HG03571 (cell line): ENCODE measurements around the gene RASA4B.
"Not testable (repeated sequence)": the region's sequence is repeated elsewhere in the genome, so short reads cannot be mapped to it uniquely, and the experiment has no call there.

Experiments
- ATAC-seq: cut with Tn5 transposase; IDR thresholded peaks from one replicate; pipeline ENCODE4 v1.9.1; 2021; ENCODE audit not compliant: unreplicated experiment

RASA4B gene

DNA sequence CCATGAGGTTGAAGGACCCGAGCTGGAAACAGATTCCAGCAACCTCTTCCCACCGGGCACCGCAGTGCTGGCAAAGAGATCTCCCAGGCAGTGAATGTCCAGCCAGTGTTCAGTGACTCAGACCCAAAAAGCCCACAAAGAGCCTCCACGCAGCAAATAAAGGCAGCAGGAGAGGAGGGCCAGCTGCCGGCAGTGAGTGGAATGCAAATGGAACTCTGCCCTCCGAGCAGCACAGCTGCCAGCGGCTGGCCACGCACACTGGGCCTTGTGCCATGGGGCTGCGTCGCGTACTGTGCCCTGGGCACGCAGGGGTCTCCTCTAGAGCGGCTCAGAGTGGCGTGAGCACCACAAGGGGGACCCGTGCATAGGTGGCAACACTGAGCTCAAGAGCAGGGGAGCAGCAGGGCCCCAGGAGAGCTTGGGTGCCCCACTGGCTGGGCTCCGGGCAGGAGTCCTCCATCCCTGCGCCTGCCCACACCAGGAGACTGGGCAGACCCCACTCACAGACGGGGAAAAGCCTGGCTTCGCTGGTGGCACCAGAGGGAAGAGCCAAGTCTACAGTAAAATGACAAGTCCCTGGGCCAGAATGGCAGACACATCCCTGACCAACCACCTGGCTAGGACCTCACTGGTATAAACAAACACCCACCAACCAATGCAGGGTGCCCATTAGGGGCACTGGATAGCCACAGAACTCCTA lies 42.7 kb downstream of the RASA4B start:
- ATAC-seq = not testable (repeated sequence)

DNA sequence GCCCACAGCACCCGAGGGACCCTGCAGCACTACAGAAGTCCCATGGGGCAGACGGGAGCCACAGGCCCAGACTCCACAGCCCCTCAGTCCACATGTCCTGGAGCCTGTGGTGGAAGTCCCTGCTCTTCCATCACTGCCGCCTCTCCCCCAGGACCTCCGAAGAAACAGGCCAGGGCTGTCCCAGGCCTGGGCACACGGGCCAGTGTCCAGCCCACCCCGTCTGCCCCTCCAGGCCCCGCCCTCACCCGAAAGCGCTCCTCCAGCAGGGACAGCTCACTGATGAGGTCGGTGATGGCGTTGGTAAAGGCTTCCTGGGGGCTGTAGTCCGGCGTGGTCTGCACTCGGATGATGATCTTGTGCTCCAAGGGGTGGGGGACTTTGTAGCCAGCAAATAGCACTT lies 43.5 kb downstream of the RASA4B start:
- not testable (repeated sequence) for ATAC-seq

DNA sequence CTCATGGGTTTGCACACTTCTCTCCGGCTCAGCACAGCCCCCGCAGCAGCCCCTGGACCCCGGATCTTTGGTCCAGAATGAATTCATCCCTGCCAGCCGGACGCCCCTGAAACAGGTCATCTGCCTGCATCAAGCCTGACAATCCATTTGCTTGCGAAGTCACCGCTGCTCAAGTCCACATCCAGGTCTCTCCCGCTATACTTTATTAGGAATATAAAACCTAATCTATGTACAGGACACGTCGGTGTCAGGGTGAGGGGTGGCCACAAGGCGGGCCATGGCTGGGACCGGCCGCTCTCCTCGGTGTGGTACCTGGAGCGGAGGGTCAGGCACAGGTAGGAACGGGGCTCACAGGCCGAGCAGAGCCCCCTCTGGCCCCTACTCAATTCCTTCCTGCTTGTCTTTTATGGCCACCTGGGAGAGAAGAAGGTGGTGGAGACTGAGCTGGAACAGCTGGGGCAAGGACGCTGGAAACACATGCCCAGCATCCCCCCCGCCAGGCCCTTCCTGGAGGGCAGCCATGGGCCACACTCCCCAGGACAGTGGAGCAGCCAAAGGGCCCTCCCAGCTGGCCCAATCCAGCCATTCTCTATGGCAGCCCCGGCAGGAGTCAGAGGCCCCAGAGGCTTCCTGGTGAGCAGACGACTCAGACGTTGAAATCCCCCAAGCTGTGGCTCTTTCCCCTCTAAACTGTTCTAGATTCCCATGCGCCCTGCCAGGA lies 44.1 kb downstream of the RASA4B start:
- ATAC-seq = no peak

DNA sequence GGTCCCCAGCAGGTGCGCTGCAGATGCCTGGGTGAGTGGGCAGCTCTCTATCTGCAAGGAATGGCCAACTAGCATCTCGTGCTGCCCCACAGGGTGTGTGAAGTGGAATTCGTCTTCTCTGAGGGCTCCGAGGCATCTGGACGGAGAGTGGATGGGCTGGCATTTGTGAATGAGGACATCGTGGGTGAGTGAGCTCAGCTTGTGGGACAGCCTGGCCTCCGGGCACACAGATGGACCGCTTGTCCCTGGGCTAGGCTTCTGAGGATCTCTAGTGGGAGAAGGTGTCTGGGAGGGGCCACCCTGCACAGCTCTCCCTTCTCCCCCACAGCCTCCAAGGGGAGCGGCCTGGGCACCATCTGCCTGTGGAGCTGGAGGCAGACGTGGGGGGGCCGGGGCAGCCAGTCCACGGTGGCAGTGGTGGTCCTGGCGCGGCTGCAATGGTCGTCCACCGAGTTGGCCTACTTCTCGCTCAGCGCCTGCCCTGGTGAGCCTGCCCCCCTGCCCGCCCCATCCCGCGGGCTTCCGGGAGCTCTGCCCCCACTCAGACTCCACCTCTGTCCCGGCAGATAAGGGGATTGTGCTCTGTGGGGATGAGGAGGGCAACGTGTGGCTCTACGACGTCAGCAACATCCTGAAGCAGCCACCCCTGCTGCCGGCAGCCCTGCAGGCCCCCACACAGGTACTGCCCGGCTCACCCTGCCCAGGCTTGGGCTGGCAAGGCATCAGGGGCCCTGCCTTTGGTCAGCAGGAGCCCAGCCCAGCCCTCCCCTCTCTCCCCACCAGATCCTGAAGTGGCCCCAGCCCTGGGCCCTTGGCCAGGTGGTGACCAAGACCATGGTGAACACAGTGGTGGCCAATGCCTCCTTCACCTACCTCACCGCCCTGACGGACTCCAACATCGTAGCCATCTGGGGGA lies 45.2 kb downstream of the RASA4B start:
- ATAC-seq = no peak

DNA sequence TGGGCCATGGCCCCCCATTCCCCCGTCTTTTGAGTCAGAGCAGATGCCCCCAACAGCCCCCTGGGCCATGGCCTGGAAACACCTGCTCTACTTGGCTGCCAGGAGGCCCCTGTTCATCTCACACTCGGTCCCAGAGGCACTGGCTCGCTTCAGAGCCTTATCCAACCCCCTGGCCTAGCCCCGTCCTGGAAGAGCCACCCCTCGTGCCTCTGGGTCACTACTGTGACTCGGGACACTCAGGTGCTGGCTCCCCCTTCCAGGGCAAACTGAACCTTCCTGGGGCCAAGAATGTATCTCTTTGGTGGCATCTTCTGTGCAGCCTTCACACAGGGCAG lies 45.8 kb downstream of the RASA4B start:
- no peak for ATAC-seq

DNA sequence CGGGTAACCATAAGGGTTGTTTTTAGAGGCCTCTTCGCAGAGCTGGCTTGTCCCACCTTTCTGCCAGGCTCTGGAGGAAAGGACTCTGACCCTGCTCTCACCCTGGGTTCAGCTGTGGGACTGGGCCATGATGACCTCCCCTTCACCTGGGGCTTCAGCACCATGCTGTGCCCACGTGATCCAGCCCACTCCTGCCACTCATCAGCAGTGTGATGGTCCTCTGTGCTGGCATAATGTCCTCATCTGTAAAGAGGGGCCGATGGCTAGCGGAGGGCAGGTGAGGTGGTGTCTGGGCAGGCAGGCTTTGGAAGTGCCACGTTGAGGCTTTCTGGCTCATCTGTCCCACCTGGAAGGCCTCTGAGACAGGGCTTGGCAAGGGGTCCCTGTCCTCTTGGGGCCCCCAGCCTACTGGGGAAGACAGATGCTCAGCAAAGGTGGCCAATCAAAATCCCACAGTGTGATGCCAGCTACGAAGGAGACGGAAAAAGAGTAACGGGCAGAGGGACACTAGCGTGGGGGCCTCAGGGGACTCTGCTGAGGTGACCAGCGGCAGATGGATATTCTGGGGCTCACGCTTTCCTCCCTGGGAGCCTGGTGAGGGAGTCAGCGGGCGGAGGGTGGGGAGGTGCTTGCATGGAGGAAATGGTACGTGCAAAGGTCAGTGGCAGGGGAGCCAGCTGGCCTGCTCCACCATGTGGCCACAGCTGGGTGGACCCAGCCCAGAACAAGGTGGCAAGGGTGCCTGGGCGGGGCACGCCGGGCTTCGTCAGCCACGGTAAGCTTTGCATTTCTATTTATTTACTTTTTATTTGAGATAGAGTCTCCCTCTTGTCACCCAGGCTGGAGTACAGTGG lies 47.4 kb downstream of the RASA4B start:
- no peak for ATAC-seq

DNA sequence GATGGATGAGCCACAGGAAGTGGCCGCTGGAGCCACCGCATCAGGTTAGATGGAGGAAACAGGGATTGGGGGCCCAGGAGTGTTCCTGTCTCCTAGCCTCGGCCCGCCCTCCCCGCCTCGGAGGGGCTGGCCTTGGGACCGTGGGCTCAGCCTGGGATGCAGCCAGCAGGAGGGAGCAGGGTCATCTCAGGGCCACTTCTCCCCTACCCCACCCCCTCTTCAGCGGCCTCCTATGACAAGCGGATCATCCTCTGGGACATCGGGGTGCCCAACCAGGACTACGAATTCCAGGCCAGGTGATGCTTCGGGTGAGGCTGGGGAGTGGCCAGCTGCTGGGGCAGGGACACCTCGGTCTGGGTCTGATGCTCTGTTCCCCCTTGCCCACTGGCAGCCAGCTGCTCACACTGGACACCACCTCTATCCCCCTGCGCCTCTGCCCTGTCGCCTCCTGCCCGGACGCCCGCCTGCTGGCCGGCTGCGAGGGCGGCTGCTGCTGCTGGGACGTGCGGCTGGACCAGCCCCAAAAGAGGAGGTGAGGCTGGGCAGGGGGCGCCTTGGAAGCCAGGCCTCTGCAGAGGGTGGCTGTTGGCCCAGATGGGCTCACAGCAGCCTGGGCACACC lies 48.1 kb downstream of the RASA4B start:
- ATAC-seq = no peak

DNA sequence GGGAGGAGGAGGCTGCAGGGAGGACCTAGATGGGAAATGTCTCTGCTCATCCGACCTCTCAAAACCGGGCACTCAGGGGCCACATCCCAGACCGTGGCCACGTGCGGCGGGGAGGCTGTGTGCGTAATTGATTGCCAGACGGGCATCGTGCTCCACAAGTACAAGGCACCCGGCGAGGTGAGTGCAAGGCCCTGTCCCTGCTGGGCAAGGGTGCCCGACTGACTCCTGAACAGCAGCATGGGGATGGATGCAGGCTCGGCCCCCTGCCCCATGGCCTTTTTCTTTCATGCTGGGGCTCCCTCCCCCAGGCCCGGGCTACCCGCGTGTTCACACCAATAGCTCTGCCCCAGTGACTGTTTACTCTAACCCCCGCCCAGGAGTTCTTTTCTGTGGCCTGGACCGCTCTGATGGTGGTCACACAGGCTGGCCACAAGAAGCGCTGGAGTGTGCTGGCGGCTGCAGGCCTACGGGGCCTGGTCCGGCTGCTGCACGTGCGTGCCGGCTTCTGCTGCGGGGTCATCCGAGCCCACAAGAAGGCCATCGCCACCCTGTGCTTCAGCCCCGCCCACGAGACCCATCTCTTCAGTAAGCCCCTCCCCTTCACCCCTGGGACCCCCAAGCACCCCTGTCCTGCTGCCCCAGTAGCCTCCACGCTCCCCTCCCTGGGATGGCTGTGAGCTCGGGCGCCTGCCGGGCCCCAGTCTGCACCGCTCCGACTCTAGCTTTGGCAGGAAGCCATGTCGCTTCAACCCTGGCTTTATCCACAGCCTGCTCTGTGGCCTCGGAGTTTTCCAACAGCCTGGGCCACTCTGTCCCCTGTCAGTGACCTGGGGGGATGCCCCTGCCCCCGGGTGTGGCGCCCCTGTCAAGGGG lies 48.9 kb downstream of the RASA4B start:
- ATAC-seq = no peak

DNA sequence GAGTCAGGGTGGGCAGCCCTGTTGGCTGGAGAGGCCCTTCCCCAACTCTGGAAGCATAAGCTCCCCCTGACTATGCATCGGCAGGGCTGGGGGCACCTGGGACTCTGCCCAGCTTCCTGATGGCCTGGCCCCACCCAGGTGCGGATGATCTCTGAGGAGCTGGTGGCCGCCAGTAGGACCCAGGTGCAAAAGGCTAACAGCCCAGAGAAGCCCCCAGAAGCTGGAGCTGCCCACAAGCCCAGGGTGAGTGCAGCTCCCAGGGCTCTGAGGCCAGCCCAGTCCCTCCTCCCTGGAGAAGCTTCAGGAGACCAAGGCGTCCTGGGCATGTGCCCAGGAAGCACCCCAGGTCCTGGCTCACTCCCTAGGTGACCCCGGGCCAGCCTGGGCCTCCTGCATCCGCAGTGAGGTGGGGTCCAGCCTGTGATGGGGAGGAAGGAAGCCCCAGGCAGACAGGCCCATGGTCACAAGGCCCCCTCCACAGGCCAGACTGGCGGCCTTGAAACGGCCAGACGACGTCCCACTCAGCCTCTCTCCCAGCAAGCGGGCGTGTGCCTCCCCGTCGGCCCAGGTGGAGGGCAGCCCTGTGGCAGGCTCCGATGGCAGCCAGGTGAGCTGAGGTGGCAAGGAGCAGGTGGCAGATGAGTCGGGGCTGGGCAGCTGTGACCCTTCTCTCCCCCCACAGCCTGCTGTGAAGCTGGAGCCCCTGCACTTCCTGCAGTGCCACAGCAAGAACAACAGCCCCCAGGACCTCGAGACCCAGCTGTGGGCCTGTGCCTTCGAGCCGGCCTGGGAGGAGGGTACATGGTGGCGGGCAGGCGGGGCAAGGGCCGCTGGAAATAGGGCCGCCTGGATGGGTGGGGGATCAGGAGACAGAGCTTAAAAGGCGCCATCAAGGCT lies 49.7 kb downstream of the RASA4B start:
- no peak for ATAC-seq

DNA sequence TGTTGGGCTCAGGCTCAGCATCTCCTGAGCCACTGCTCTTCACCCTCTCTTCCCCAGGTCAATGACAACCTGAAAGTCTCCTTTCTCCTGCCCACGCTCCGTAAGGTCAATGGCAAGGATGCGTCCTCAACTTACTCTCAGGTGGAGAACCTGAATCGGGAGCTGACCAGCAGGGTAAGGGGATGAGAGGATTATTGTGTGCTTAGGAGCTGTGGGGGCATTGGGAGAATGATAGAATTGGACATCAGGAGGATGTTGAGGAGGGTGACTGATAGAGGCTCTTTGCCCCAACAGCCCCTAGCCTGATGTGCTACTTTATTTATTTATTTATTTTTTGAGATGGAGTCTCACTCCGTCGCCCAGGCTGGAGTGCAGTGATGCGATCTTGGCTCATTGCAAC lies 51.5 kb downstream of the RASA4B start:
- no peak for ATAC-seq

DNA sequence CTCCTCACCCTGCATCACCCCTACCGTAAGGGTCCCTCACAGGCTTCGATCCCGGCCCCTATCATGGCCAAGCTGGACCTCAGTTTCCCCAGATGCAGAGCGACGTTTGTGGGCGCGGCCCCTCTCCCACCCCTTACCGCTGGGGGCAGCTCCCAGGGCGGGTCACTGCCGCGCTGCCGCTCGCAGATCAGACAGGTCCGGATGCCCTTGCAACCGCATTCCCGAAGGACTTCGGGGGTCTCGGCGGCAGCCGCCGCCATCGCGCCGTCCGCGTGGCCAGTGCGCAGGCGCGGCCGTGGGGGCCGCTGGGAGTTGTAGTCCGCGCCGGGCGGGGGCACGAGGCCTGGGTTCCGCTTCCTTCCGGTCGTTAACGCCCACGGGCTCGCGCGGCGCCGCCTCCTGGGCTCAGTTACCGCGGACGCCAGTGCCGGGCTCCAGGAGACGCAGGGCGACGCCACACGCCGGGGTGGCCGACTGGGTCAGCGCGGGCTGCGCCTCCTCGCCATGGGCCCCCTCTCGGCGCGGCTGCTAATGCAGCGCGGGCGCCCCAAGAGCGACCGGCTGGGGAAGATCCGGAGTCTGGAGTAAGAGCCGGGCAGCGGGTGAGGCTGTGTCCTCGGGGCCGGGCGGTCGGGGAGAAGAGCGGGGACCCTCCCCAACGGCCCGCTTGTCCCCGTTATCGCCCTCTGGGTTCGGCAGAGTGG lies 52.8 kb downstream of the RASA4B start, which contains the start of the genes ALKBH4 and LRWD1:
Gene ALKBH4 (minus strand): TSS at position 287 of the 704 bp plus-strand sequence. CDS start 27 bp downstream, at position 260.
Gene LRWD1 (plus strand): TSS at position 408 of the 704 bp plus-strand sequence. CDS start 97 bp downstream, at position 505.
- peak; percentile 71 for ATAC-seq

DNA sequence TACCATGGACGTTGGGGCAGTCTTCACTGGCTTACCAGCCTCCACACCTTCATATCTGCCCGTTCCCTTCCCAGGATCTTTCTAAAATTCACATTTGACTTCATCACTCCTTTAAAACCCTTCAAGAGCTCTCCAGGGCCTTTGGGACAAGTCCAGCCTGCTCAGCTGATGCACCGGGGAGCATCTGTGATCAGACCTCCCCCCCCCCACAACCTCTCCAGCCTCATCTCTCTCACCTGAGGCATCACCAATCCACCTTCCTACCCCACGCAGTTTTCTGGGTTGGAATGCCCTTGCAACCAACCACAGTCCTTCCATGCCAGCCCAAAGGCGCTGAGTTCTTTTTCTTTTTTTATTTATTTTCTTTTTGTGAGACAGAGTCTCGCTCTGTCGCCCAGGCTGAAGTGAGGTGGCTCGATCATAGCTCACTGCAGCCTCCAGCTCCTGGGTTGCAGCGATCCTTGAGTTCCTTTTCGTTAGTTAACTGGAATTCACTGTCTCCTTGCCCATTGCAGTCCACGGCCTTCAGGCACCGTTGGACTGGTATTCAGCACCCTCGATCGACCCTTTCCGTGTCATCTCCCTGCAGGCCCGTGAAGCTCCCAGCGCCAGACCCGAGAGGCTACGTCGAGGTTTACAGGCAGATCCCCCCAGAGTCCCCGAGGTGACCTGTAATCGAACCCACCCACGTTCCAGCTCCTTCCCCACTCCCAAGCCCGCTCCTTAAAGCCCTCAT lies 53.6 kb downstream of the RASA4B start:
- no peak for ATAC-seq

DNA sequence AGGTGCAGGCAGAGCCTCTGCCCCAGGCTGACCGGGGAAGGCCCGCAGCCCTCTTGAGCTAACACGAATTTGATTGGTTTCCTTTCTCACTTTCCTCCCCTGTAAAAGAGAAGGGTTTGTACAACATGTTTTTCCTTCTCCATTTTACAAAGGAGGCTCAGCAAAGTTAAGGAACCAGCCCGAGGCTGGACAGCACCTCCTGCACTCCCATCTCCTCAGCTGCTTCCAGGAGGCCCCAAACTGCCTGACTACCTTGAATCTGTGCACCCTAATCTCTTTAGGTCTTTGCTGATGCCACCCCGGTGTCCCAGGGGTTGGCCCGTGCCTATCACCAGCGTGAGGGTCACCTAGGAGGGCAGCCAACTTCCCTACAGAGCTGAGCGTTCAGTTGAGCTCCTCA lies 57.1 kb downstream of the RASA4B start:
- no peak for ATAC-seq

DNA sequence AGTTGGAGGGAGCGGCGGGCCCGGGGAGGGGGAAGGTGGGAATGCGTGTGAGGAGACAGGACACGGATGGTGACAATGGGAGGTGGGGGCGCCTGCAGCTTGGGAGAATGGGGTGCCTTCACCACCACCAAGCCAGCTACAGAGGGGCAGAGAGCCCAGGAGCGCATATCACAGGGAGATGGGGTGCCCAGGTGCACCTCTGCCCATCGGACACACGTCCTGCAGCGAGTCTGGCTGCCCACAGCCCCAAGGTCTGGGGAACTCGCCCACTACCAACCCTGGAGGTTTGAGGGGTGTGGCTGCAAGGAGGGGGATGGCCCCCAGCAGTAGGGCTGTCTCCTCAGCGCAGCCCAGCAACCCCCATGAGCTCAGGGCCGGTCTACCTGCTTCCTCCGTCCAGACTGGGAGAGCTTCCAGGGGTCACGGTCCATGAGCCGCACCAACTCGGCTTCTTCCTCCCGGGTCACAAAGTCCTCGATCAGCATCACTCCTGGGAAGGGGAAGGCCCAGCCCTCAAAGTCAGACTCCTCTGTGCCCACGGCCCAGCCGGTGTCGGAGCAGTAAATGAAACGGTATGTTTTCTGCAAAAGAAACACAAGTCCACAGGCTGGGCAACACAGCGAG lies 58.2 kb downstream of the RASA4B start:
- no peak for ATAC-seq

DNA sequence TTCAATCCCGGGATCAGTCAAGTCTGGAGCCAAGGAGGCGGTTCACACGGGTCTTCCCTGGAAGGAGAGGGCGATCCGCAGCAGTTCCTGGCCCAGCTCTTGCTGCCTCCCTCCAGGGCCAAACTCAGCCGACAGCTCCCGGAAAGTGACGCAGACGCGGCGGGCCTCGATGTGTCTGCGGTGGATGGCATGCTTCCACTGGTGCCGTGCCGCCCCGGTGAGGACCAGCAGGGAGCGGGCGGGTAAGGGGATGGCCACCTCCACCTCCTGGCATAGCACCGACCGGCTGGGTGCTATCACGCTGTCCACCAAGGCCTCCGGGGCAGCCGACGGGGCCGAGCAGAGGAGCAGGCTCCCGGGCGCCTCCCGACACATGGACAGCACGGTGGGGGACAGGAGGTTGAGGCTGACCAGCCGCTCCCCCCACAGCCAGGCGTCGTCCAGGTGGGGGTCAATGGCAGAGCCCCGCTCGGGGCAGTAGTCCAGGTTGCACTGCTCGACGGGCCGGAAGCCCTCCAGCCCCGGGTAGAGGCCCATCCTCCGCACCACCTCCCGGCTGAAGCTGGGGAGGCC lies 60.1 kb downstream of the RASA4B start:
- no peak for ATAC-seq

DNA sequence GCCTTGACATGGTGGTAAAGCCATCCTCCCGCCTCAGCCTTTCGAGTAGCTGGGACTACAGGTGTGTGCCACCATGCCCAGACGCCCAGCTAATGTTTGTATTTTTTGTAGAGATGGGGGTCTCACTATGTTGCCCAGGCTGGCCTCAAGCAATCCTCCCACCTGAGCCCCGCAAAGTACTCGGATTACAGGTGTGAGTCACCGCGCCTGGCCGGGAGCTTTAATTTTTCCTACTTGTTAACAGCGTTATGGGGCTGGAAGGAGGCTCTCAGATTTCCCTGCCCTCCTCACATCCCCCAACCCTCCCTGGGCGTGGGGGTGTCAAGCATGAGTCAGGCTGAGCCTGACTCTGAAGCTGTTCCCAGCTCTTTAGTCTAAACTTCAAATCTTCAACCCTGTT lies 61.2 kb downstream of the RASA4B start:
- no peak for ATAC-seq
